C4-2B (cell line): ENCODE measurements around the gene GMFB.
"Not testable (repeated sequence)": the region's sequence is repeated elsewhere in the genome, so short reads cannot be mapped to it uniquely, and the experiment has no call there.

ENCODE experiments used
- H3K27ac ChIP-seq: fragments of 450-650 bp; 2 replicates; pipeline ENCODE4 v1.5.1; 2017
- CTCF ChIP-seq: fragments of 450-650 bp; conservative IDR thresholded peaks from 2 replicates; pipeline ENCODE4 v1.5.1; 2017; ENCODE audit warnings: mild to moderate bottlenecking
- ZFX ChIP-seq: fragments of 450-650 bp; IDR thresholded peaks from 2 replicates; pipeline ENCODE4 v1.6.1; 2017

Gene GMFB

GRCh38 chr14:54440037-54440436 is 48.7 kb downstream of the GMFB start:
- no peak for TF ChIP-seq ZFX
- TF ChIP-seq CTCF, result no peak
- peak overlapping the region; percentile 89; the same call in 1 of the 2 replicates for H3K27ac ChIP-seq

DNA sequence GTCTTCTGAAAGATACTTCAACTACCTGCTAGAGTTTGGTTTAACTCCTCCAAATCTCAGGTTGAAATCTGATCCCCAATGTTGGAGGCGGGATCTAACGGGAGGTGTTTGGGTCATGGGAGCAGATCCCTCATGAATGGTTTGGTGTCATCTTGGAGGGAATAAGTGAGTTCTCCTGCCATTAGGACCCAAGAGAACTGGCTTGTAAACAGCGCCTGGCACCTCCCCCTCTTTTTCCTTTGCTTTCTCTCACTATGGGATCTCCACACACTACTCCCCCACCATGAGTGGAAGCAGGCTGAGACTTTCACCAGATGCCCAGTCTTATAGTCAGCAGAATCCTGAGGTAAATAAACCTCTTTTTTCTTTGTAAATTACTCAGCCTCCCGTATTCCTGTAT is 50.1 kb downstream of the GMFB start:
- TF ChIP-seq CTCF (no peak), ZFX (no peak)
- no peak overlapping the region for H3K27ac ChIP-seq

GRCh38 chr14:54437954-54438353 is 50.8 kb downstream of the GMFB start:
- H3K27ac ChIP-seq, result not testable (repeated sequence)

GRCh38 chr14:54435500-54435981 is 53.2 kb downstream of the GMFB start:
- no peak for TF ChIP-seq ZFX
- TF ChIP-seq CTCF, result no peak
- H3K27ac ChIP-seq, result no peak overlapping the region

DNA sequence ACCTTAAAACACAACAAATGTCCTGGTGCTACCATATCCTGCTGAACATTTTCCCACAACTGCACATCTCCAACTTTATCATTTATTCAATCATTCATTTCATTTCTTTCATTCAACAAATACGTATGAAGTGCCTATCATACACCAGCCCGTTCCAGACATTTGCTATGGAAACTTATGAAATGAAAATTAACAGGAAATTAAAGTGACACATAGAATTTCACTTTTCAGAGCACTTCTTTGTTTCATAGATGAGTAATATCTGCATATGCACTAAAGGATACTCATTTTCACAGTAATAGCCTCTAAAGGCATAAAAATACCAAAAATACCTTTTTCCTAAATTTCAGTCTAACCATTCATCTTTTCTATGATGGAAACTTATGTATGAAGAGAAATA is 60.3 kb downstream of the GMFB start:
- no peak for TF ChIP-seq CTCF
- TF ChIP-seq ZFX, result no peak
- H3K27ac ChIP-seq, result no peak overlapping the region

GRCh38 chr14:54427871-54428270 is 60.9 kb downstream of the GMFB start:
- H3K27ac ChIP-seq, result no peak overlapping the region
- TF ChIP-seq CTCF (no peak), ZFX (no peak)

DNA sequence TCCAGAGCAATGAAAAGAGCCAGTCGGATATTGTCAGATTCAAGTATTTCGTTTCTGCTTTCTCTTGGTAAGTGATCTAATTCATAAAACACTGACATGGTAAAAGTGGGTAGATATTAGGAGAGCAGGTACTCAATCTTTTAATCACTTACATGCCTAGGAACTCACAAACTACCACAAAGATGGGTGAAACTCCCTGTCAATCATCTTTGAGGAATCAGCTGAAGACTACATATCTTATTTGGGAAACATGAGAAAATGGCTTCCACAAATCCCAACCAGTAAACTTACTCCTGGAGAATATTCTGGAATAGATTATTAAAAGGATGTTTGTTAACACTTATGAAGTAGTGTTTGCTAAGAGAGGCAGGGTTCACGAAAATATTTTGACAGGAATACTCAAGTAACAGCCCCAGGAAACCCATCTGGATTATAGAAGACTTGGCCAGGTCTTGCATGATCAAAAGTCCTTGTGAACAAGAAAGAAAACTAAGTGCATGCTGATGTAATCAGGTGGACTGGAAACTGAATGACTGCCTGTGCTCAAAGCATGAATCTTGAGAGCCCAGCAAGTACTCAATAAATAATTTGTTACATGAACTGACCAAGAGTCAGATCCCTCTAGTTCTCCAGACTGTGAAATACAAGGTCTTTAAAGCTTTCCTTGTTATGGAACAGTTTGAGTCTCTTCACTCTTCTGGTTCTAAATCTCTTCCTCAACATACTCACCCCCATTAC is 63.1 kb downstream of the GMFB start:
- H3K27ac ChIP-seq, result no peak overlapping the region
- TF ChIP-seq ZFX (no peak), CTCF (no peak)

DNA sequence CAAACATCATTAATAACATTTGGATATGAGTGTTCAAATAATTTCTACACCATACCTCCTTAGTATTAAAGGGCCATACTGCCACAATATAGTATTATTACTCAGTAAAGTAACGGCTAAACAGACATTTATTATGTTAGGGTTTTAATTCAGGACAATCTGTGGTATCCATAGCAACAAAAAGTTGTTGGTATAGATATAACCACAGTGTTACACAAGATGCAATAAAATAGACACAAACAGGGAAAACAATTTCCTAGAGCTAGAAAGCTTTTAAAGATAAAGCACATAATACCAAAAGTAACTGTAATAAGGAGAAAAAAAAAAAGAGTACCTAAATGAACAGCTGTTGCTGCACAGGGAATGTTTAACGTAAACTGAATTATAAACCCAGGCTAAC is 63.7 kb downstream of the GMFB start:
- H3K27ac ChIP-seq, result no peak overlapping the region
- TF ChIP-seq CTCF (no peak), ZFX (no peak)
